Uterus (tissue), 4 donors: ENCODE measurements around the gene NHERF1. TPM values are rescaled to one million over a fixed set of nuclear protein-coding genes. Genes with fewer than 3 reads are reported as not detected.
A peak's percentile ranks its signal among the peaks of the same experiment; 100 is the strongest.

Experiments used
- DNase-seq, 2 donors: peaks; one replicate each; pipeline ENCODE4 v3.0.0-alpha.2; 2019 to 2020
- H3K27ac ChIP-seq, 2 donors: fragments of 200-600 bp; sonication (generic); 1 replicate in 1 of 2; 2 replicates in 1 of 2; pipeline ENCODE4 v1.5.1; 2016 to 2018
- H3K27me3 ChIP-seq, 2 donors: fragments of 200-600 bp; sonication (generic); one replicate each; pipeline ENCODE4 v1.5.1; 2018 to 2019; ENCODE audit warnings: control low read depth in 1 of 2
- H3K36me3 ChIP-seq, 2 donors: fragments of 200-600 bp; sonication (generic); one replicate each; pipeline ENCODE4 v1.5.1; 2019; ENCODE audit warnings: control low read depth in 1 of 2
- H3K4me1 ChIP-seq, 2 donors: fragments of 200-600 bp; sonication (generic); one replicate each; pipeline ENCODE4 v1.5.1; 2018 to 2019; ENCODE audit warnings: control low read depth in 1 of 2
- H3K4me3 ChIP-seq, 2 donors: fragments of 200-600 bp; sonication (generic); 1 replicate in 1 of 2; 2 replicates in 1 of 2; pipeline ENCODE4 v1.5.1; 2018 to 2019; ENCODE audit warnings: mild to moderate bottlenecking in 1 of 2
- H3K9me3 ChIP-seq, 2 donors: fragments of 200-600 bp; sonication (generic); one replicate each; pipeline ENCODE4 v1.5.1; 2019; ENCODE audit warnings: control low read depth in 1 of 2
- POLR2A ChIP-seq, 2 donors: fragments of 450-650 bp; IDR thresholded peaks; one replicate each; pipeline ENCODE4 v1.6.1; 2016; ENCODE audit warnings: antibody characterized with exemption in 2 of 2, mild to moderate bottlenecking in 1 of 2, moderate library complexity in 1 of 2
- intact Hi-C: fragments of 100-400 bp; cut with DNase I; formaldehyde crosslinking; loops from one replicate; pipeline ENCODE4 v1.15.1; 2023; ENCODE audit warnings: low total_unique reads
- total RNA-seq, 4 donors: library from RNA; depleted of rRNA in 3 of 4; stranded (reverse); fragments of >200 nt in 3 of 4; gene quantifications; one replicate each; pipeline versions ENCODE4 v1.1.0 to v1.2.4, GENCODE V29; 2014 to 2023
- TF ChIP-seq, protein P1 (sequence below), 4 experiments: fragments of 200-600 bp in 2 of 4; fragments of 450-650 bp in 2 of 4; sonication (generic) in 2 of 4; IDR thresholded peaks; one replicate each; pipeline ENCODE4 v1.5.1; 2016 to 2019; ENCODE audit warnings: antibody characterized with exemption in 4 of 4, mild to moderate bottlenecking in 2 of 4, moderate library complexity in 1 of 4
- donor health status: DM: yes; HTN: yes; CAD: no.

Gene NHERF1
- total RNA-seq, 4 donors from 2014 or later = 3.3 to 16.9 (median 12.0) TPM

DNA sequence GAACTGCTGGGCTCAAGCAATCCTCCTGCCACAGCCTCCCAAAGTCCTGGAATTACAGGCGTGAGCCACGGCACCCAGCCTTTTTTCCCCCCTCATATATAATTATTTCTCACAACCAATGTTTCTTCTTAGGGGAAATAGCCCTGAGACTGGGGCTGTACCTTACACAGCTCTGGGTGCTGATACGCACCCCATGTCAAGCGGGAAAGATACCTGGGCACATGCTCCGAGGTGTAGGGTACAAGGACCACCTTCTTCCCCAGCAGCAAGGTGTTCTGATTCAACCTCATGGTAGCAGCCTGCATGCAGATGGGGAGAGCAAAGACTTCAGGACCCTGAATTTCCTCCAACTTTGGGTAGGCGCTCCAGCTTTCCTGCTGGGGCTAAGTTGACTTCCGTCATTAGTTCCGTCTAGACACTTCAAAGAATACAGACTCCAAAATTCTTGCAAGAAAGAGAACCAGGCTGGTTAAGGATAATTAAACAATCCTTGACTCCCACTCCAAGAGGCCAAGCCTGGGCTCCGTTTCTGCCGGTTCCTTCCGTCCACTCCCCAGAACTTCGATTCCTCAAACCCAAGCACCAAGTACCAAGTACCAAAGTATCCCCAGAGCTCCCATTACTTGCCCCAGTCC is 27.1 kb downstream of the NHERF1 start:
- peaks cover 6 to 8% of the 10 kb centered on the region in 2 donors for H3K4me1 ChIP-seq
- DNase-seq = no peak
- H3K27me3 ChIP-seq = no peaks in the 10 kb centered on the region
- peak overlapping the region; percentile 63 to 65 for H3K4me3 ChIP-seq
- no peaks in the 10 kb centered on the region for H3K36me3 ChIP-seq
- intact Hi-C loops = no loop called here
- H3K27ac ChIP-seq = peak overlapping the region; percentile 41 to 70
- TF ChIP-seq, protein P1, sequence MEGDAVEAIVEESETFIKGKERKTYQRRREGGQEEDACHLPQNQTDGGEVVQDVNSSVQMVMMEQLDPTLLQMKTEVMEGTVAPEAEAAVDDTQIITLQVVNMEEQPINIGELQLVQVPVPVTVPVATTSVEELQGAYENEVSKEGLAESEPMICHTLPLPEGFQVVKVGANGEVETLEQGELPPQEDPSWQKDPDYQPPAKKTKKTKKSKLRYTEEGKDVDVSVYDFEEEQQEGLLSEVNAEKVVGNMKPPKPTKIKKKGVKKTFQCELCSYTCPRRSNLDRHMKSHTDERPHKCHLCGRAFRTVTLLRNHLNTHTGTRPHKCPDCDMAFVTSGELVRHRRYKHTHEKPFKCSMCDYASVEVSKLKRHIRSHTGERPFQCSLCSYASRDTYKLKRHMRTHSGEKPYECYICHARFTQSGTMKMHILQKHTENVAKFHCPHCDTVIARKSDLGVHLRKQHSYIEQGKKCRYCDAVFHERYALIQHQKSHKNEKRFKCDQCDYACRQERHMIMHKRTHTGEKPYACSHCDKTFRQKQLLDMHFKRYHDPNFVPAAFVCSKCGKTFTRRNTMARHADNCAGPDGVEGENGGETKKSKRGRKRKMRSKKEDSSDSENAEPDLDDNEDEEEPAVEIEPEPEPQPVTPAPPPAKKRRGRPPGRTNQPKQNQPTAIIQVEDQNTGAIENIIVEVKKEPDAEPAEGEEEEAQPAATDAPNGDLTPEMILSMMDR (IDR thresholded peaks at IDR 0.05) = no peak
- TF ChIP-seq POLR2A (IDR thresholded peaks at IDR 0.05) = no peak
- H3K9me3 ChIP-seq = no peaks in the 10 kb centered on the region

DNA sequence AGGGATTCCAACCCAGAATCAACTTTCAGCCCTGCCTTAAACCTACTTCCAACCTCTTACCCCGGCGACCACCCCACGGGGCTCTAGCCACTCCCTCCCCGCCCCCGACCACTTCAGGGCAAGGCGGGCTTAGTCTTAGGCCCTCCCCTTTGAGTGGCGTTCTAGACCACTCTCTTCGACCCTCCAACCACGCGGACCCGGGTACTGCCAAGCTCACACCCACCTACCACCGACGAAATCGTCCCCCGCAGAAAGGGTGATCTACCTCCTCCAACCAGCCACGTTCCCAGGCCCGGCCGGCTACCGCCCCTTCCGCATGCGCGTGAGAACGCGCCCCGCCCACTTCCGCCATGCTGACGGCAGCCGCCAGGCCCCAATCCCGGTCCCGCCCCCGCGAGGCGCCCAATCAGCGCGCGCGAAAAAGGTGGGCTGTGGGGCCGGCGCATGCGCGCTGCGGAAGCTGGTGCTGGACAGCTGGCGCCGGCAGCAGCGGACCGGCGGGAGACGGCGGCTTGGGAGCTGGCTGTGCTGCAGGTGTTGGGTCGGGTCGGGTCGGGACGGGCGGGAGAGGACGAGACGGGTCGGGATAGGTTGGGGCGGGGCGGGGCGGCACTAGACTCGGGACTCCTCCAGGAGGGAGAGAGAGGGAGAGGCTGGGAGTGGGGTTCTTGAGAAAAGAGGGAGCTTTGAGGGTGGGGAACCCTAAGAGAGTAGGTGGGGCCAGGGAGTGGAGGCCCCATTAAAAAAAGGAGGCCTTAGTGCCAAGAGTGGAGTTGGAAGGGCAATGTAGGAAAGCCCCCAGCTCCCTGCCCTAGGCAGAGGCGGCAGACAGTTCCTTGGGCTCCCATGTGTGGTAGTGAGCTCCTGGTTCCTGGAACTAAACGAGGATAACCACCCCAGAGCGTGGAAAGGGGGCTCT is 27.9 kb downstream of the NHERF1 start, which contains the start of gene NAT9:
TSS of gene NAT9 (minus strand) at position 302 of the 919 bp plus-strand sequence. CDS start 647 bp downstream, outside the sequence.
- peak within 1 kb of the TSS; percentile 41 to 70 for H3K27ac ChIP-seq
- TF ChIP-seq, protein P1 (IDR thresholded peaks at IDR 0.05) = peak in 1 of 4 experiments; percentile 42
- TF ChIP-seq POLR2A (IDR thresholded peaks at IDR 0.05) = peak; percentile 61 to 63
- no peaks in the 10 kb centered on the region for H3K9me3 ChIP-seq
- intact Hi-C loops = no loop called here
- peaks cover 6 to 8% of the 10 kb centered on the region in 2 donors for H3K4me1 ChIP-seq
- H3K27me3 ChIP-seq = no peaks in the 10 kb centered on the region
- DNase-seq = peak; percentile 96 to 99
- H3K4me3 ChIP-seq = peak within 1 kb of the TSS; percentile 63 to 65
- H3K36me3 ChIP-seq = no peaks in the 10 kb centered on the region

DNA sequence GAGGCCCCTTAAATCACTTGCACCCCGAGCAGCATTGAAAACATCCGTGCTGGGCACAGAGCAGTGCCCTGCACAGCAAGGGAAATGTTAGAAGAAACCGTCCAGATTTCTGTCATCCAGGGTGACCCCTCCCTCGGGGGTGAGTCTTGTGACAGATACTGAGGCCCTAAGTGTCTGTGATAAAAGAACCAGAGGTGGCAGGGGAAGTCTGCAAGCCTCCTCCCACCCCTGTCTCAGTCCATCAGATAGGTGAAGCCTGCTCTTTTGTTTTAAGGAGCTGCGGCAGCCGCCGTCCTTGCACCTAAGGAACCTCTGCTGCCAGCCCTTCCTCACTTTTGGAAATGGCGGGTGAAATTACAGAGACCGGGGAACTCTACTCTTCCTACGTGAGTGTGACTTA is 28.6 kb downstream of the NHERF1 start:
- Histone ChIP-seq H3K27me3 (no peaks in the 10 kb centered on the region), H3K4me3 (peak overlapping the region; percentile 63 to 65), H3K4me1 (peaks cover 6 to 8% of the 10 kb centered on the region in 2 donors), H3K36me3 (no peaks in the 10 kb centered on the region), H3K9me3 (no peaks in the 10 kb centered on the region), H3K27ac (no peak overlapping the region)
- no peak for DNase-seq
- intact Hi-C loops = no loop called here
- TF ChIP-seq POLR2A (IDR thresholded peaks at IDR 0.05) = no peak
- TF ChIP-seq, protein P1 (IDR thresholded peaks at IDR 0.05) = no peak

DNA sequence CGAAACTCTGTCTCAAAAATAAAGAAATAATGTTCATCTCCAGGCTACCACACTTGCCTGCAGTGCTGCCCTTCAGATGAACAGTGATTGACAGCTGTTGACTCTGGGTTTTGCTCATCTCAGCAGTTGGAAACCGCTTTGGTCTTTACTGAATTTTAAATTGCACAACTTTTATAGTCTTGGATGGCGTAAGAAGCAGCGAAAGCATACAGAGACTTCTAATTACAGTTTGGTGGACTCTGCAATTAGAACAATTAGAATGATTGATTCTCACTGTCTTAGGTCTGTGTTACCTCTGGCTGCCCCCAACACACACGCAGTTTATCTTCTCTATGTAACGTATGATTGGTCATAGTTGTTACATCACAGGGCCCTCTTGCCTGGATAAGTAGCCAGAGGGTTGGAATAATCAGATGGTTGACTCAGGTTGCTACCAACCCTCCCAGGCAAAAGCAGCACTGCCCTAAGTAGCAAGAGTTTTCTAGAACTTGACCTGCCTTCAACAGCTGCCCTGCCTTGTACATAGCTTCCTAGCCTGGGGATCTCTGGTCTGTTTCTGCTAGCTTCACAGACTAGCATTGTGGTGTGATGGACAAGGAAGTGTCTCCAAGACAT is 29.6 kb downstream of the NHERF1 start:
- H3K4me1 ChIP-seq = peaks cover 6 to 8% of the 10 kb centered on the region in 2 donors
- DNase-seq = no peak
- TF ChIP-seq, protein P1 (IDR thresholded peaks at IDR 0.05) = no peak
- TF ChIP-seq POLR2A (IDR thresholded peaks at IDR 0.05) = no peak
- intact Hi-C loops = no loop called here
- no peaks in the 10 kb centered on the region for H3K9me3 ChIP-seq
- no peaks in the 10 kb centered on the region for H3K36me3 ChIP-seq
- H3K27ac ChIP-seq = no peak overlapping the region
- no peaks in the 10 kb centered on the region for H3K27me3 ChIP-seq
- H3K4me3 ChIP-seq = no peak overlapping the region
